NCI-H2107 treated with DMSO at 0.1 percent for 48 hours (cell line): ENCODE results near the gene ID2.

Source experiments
- DNase-seq: peaks from one replicate; lab custom pipeline; 2025; ENCODE audit not compliant: unreplicated experiment; lab: John Stamatoyannopoulos, UW

The ID2 gene

DNA sequence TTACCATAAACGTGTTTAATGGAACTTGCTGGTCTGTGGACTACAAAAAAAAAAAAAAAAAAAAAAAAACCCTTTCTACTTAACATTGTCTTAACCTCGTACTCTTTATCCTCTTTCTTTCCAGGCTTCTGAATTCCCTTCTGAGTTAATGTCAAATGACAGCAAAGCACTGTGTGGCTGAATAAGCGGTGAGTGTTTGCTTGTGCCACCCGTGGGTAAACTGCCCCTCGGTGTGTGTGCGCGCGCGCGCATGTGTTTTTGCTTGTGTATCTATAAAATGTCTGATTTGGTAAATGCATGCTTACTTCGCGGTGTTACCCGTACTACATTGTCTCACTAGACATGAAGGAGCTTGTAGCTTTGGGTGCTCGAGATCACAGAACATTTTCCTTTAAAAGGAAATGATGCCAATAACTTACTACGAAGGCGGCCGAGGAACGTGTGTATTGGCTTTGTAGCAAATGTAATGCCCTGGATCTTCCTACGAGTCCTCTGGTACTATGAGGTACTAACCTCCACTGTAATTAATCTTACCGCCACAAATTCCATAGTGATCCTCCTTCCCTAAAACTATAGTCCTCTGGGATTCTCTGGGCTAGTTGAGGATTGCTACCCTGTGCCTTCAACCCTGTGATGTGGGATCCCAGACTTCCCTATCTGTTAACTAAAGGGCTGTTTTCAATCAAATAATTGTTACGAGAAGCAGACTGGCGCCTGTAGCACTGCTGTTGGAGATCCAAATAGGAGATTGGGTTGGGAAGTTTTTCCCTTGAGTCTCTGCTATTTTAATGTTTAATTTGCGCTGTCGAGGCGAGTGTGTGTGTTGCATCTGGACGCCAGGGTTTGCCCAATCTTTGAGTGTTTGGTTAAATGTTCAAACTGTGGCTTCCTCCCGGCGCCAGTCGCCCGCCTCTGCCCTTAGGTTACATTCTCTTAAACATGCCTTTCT is 1.1 kb downstream of the ID2 start:
- peak; percentile 75 for DNase-seq

DNA sequence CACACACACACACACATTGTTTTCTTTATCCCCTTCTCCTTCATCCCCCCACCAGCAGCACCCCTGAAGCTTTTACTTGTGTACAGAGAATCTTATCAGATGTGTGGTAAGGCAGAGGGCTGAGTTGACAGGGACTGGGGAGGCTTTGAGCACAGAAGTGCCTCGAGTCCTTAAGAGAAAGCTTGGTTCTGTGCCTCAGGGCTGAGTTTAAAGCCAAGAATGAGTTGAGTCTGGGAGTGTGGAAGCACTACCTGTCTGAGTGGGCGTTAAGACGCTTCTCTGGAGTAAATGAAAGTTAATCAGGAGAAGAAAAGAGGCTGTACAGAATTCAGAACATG is 2.7 kb downstream of the ID2 start:
- DNase-seq: no peak

DNA sequence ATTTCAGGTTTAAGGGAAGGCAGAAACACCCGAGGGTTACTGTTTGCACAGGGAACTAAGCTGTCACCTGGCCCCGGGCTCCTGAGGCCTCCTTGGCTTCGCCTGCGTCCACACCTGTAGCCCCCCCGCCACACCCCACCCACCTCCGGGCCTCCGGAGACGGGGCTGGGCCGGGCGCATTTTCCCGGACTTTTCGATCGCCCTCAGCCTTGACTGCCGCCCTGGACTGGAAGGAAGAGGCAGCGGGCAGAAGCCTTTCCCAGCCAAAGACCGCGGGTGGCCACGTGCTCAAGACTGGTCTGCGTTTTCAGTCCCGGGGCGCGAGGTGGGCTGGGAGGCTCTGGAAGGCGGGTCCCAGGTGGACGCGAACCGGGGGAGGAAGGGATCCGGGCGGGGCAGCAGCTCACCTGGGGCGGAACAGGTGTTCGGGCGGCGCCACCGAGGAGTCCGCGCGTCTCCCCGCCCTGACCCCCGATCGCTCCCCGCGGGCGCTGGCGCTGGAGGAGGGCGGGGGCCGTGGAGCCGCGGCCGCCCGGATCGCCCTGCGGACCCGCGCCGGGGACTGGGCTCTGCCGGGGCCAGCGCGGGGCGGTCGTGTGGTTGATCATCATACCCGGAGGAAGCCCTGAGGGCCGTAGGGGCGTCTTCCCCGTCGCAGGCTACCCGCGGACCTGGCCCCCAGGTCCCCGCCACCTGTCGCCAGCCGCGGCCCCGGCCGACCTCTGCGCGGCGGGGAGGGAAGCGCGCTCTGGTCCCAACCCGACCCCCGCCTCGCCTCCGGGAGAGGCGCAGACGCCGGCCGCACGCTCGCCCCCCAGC is 3.2 kb downstream of the ID2 start:
- DNase-seq: peak; percentile 52

DNA sequence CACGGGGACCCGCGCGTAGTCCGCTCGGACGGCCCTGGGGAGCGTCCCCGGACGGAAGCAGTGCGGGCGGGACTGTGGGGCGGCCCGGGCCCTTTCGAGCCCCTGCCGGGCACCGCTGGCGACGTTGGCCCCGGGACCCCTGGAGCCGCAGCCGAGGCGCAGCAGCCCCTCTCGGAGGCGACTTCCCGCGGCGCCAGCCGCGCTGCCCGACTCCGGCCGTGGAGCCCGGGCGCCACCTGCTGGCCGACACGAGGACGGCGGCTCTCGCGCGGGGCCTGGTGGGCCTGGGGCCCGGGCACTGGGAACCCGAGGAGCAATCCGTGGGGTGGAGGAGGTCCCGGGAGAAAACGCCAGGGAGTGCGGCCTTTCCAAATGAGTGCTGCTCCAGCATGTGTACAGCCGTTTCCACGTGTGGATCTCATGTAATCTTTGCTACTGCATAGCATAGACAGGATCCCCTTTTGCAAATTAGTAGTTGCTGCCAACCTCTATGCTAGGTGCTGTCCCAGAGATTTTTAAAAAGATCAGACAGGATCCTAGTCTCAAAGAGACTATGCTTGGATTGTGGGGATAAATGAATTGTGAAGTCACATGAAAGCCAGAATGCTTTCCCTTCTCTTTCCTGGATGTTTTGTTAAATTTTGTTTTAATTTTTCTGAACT is 4.0 kb downstream of the ID2 start:
- DNase-seq: no peak

DNA sequence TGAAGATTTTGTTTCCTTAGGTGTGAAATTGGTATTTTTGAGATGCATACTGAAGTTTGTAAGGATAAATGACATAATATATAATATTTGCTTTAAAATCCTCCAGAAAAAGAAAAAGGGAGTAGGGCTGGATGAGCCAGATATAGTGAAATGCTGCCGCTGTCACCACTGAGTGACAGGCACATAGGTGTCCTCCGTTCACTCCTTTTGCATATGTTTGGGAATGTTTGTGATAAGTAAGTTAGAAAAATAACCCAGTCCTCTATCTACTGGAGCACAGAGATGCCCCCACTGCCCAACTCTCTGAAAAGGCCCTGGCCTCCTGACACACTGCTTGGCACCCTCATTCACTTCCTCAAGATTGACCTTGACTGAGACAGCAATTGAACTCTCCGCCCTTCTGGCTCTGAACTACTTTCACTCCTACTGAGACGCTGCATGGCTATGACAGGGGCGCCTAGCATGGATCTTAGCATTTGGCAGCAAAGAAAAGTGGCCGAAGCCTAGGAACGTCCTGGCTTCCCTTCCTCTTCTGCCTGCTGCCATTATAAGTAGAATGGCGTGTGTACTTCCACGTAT is 10.1 kb downstream of the ID2 start:
- no peak for DNase-seq

DNA sequence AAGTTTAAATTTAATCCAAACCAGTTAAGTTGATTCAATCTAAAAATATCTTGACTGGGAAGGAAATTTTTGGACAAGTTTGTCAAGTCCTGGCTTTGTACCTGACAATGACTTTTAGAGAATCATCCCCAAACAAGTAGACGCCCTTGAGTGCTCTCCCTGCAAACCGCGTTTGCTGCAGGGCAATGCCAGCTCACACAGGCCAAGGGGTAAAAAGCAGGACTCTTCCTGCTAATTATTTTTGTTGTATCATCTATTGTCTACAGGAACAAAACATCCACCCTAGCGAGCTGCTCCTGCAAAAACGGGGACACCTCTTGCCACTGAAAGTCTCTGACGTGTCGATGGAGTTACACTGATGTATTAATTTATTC is 10.9 kb downstream of the ID2 start:
- no peak for DNase-seq

DNA sequence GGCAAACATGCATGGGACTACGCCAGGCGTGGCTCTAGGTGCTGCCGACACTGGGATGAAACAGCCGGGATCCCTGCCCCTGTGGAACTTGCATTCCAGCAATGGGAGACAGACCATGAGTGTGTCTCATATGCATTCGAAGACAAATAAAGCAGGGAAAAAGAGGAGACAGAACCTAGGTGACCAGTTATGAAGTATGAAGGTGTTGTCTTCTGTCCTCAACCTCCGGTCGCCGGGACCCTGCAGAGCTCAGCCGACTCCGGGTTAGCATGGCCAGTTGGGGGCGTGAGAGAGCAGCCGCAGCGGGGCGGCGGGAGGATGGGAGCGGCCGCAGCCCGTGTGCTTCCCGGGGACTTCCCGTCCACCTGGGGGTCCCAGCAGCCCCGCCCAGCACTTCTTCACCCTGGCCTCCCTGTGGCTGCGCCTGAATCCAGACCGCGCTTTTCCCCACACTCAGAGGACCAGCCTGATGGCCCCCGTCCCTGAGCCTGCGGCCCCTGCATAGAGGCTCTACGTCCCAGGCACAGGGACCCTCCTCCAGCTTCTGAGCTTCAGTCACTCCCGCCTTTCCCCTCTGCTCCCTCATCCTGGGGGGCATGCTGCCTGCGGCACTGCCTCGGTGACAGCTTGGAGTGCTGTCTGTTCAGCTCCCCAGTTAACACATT is 11.4 kb downstream of the ID2 start:
- DNase-seq: no peak

DNA sequence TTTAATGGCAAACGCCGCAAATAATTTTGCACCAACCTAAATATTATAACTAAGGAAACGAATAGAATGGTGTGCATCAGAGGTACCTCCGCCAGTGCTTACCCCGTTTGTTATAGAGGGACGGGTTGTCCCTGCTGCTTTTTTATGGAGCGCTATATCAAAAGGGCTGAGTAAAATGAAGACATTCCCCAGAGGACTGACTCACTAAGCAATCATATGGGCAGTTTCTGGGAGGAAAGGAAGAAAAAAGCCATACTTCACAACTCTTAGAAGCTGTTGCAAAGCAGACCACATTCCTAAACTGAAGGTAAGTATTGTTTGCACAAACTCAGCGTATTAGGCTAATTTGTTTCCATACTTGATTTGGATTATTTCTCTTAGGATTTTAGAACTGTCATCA is 12.9 kb downstream of the ID2 start:
- no peak for DNase-seq

DNA sequence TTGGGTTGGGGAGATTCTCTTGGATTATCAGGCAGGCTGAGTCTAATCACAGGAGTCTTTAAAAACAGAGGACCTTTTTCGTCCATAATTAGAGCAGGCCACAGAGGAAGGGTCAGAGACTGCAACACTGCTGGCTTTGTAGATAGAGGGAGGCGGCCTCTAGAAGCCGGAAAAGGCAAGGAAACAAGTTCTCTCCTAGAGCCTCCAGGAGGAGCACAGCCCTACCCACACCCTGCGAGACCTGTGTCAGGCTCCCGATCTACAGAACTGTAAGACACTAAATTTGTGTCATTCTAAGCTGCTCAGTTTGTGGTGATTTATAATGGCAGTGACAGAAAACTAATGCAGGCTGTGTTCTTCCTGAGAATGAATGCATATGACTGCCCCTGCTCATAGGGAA is 15.3 kb downstream of the ID2 start:
- no peak for DNase-seq

DNA sequence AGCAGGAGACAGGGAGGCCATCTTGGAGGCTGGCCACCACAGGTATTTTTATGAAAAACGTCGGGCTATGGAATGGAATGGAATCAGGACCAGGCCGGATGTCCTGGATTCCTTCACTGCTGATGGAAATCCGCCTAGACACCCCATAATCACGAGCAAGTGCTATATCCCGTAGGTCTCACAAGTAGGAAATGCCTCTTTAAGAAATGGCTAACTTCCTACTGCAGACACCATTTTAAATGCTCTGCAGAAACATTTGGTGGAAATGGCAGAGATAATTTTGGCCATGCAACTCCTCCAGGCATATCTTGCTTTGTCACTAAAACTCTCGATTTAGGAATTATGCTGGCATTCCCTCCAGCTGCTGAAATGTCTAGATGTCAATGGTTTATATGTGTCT is 18.0 kb downstream of the ID2 start:
- no peak for DNase-seq

DNA sequence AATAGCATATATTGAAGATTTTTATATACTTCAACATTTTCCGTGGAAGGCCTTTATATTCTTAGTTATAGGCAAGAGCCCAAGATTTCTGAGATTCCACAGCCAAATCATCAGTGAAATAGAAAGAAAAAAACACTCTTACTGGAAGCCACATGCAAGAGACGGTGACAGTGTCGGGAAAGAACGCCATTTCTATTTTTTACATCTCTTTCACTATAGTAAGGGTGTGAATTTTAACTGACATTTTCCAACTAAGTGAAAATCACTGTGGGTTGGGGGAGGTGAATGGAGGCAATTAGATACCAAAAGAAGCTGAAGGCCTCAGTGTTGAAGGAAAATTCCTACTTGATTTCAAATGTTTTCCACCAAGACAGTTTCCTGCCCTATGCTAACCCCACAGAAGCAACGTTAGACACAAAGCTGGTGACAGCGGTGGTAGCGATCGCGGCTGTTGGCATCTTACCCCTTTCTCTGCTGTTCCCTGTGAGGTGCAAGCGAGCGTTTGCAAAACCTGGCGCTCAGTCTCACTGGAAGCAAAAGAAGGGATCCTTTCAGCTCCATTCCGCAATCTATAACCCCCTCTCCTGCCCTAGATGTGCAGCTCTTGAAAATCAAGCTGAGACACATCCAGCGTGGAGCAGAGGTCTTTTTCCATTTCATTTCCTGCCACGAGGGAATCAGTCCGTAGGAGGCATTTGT is 20.0 kb downstream of the ID2 start:
- DNase-seq: no peak

DNA sequence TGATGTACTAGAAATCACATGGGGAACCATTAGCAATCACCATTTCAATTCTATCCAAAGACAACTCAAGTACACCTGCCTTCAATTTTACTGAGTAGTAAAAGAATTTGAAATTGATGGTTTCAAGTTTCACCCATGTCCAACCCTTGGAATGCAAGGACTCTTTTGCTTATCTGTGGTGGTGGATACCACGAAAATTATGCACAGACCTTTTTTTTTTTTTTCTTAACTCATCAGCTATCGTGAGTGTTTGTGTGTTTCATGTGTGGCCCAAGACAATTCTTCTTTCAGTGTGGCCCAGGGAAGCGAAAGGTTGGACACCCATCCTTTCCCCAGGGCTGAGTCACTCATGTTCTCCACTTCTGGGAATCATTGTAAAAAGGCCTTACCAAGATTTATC is 23.1 kb downstream of the ID2 start:
- no peak for DNase-seq

DNA sequence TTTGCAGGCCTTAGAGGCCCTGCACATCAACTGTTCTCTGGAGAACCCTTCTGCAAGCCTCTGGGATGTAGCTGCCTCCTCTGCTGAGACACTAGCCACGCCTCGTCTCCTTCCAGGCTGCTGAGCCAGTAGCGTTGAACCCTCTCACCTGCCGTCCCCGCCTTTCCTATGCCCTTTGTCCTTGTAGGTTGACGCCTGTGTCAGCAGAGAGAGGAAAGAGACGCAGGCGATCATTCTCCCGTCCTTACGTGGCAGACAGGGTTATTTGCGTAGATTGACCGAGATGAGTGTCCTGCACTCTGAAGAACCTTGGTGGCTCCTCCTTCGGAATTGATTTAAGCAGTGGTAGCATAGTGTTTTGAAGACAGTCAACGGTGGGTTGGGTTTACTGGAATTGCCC is 27.8 kb downstream of the ID2 start:
- no peak for DNase-seq

DNA sequence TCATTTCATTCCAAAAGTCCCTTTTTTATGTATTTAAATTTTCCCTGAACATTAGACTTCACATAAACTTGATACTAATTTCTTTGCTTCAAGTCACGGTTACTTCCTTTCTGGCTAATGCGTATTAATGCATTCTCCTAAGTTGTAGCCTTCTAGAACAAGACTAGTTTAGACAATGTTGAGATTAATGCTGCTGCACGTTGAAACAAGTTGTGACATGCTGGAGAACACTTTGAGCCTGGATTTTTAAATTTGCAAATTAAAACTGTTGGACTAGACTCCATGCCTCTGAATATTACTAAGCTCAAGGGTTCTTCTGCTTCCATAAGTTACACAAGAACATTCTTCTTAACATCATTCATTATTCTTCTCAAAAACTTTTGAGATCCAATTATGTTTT is 29.1 kb downstream of the ID2 start:
- no peak for DNase-seq

DNA sequence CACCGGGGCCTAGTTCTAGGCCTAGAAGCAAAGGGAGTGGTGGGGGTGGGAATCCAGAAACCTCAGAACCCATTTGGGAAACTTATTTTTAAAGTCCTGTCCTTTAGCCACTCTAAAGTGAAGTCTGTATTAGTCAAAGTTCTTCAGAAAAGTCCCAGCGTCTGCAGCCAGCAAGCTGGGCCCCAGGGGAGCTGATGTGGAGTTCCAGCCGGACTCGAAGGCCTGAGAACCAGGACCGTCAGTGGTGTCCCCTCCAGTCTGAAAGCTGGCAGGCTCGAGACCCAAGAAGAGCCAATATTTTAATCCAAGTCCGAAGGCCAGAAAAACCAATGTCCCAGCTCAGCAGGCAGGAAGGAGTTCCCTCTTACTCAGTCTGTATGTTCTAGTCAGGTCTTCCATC is 32.4 kb downstream of the ID2 start:
- DNase-seq: no peak

DNA sequence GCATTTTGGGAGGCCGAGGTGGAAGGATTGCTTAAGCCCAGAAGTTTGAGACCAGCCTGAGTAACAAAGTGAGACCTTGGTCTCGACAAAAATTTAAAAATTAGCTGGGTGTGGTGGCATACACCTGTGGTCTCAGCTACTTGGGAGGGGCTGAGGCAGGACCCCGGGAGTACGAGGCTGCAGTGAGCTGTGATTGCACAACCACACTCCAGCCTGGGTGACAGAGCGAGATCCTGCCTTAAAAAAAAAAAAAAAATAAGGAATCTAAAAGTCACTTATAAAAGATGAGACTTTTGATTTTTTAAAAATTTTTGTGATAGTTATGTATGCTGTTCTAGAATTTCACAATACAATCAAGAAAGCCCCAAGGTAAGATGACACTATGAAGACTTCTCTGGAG is 33.1 kb downstream of the ID2 start:
- DNase-seq: no peak

DNA sequence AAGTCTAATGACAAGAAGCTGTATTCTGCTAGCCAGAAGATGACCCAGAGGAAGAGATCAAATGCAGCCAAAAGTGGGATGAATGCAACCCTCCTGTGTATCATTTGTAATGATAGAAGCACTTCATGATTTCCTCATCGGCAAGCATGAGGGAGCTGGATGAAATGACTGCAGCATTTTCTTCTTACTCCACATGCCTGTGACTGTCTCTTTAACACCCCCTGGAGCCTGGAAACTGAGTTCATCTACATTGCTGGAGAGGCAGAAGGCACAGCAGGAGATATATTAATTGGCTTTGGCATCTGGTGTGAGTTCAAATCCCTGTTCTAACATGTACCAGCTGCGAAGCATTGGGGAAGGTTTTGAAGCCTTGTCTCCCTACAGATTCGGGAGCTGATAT is 37.7 kb downstream of the ID2 start:
- no peak for DNase-seq

DNA sequence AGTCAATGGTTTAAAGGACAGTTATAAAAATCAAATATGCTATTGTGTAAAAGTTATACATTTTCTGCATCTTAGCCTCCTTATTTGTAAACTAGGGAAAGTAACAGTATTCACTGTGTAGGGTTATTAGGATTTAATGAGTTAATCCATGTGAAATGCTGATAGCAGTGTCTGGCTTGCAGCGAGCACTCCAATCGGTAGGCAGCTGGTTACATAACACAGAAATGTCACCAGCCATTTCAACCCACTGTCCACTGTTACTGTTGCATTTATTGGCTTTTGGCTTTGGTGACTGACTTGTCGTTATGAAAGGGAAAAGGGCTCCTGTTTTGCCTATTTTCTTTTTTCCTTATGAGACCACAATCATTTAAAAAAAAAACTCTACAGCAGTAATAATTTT is 38.9 kb downstream of the ID2 start:
- DNase-seq: no peak

DNA sequence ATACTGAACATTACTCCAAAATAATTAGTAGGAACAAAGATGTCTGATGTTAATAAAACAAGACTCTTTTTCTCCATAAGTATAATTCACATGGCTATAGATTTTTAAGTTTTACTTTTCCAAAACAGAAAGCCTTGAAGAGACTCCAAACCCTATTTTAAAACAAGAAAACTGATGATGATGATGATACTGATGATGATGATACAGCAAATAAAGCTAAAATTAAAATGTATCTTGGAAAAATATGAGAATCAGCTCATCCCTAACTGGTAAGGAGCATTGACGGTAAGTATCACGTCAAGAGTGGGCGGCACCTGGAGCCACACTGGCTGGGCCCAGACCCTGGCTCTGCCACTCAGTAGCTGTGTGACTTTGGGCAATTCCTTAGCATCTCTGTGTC is 39.6 kb downstream of the ID2 start:
- no peak for DNase-seq

DNA sequence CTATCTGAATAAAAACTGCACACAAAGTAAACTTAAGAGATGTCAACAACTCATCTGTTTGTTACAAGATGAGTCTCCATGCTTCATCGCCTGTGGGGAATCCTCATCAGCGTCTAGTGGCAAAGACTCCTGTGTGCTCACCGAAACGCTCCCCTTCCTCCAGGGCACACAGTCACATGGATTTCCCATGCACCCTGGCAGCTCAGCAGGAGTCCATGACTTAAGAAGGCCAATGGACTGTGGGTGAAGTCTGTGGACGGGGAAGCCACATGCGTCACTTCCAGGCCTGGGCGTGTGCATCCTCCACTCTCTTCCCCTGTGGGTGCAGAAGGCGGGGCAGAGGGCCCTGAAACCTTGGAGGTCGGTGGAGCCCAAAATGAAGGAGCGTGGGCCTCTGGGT is 41.1 kb downstream of the ID2 start:
- DNase-seq: no peak
